UCSD-AML1 (cell line): ENCODE data around the gene MIPOL1.
"Not testable (repeated sequence)": the region's sequence is repeated elsewhere in the genome, so short reads cannot be mapped to it uniquely, and the experiment has no call there.

Source experiments
- DNase-seq: peaks from one replicate; lab custom pipeline; 2025; ENCODE audit not compliant: unreplicated experiment; lab: John Stamatoyannopoulos, UW

MIPOL1 gene

DNA sequence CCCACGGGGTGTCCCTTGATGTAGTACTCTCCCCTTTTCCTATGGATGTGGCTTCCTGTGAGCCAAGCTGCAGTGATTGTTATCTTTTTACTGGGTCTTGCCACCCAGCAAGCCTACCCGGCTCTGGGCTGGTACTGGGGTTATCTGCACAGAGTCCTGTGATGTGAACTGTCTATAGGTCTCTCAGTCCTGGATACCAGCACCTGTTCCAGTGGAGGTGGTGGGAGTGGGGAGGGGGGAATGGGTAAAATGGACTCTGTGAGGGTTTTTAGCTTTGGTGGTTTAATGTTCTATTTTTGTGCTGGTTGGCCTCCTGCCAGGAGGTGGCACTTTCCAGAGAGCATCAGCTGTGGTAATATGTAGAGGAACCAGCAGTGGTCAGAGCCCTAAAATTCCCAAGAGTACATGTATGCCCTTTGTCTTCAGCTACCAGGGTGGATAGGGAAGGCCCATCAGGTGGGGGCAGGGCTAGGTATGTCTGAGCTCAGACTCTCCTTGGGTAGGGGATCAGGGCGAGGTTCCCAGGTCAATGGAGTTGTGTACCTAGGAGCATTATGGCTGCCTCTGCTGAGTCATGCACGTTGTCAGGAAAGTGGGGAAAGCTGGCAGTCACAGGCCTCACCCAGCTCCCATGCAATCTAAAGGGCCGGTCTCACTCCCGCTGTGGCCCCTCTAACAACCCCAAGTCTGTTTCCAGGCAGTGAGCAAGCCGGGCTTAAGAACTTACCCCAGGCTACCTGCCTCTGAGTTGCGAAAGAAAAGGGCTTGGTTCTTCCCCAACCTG is 199.6 kb downstream of the MIPOL1 start:
- DNase-seq, result not testable (repeated sequence)

DNA sequence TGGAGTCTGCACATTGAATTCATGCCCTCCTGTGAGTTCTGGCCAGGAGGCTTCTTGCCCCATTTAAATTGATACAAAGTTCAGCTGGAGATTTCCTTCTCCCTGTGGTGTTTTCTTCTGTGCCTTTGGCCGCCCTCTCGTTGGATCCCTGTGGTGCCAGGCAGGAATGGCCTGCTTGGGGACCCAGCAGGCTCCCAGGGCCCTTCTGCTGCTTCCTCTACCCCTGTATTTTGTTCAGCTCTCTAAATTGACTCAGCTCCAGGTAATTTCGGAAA is 200.1 kb downstream of the MIPOL1 start:
- DNase-seq, result no peak

DNA sequence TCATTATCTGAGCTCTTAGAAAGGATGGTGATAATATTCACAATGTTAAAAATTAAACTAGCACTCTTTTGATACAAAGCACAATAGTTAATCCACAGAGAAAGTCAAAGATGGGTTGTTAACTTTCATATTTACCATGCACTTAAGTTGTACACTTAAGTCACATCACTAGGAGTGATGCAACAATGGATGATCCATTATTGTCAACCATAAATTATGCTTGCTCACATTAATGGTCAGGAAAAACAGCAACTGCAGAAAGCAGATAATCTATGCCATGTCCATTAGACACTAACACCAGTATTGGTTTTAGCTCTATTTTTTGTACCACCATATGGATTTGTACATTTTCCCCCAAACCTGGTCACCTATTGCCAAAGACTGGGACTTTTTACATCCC is 201.8 kb downstream of the MIPOL1 start:
- no peak for DNase-seq

DNA sequence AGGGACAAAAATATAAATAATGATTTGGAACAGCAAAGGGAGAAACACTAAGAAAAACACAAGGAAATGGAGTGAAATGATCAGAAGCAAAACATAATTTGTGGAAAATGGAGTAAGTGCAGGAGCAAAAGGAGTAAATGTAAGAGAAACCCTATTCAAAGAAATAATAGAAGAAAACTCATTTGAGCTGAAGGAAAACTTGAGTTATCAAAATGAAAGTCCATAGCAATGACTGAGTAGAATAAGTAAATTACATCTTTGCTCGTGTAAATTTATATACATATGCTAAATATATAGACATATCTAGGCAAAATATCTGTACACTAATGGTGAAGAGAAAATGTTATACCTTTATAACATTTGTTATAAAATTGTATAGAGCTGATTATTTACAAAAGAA is 203.4 kb downstream of the MIPOL1 start:
- no peak for DNase-seq

DNA sequence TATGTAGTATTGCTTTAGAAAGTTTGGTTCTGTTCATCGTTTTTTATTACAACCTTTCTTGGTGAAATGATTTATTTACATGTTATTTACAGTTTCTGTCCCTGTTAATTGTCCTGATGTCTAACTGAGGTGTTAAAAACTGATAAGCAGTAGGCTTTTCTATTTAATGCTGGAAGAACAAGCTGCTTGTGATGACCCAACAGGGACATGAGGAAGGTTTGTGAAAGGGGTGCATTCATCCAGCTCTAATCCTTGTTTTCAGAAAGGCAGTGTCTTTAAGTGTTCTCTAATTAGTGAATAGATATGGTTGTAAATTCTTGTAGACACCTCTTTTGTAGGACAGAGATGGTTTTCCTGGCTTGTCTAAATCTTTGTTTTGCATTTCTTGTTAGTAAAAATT is 205.9 kb downstream of the MIPOL1 start:
- no peak for DNase-seq

DNA sequence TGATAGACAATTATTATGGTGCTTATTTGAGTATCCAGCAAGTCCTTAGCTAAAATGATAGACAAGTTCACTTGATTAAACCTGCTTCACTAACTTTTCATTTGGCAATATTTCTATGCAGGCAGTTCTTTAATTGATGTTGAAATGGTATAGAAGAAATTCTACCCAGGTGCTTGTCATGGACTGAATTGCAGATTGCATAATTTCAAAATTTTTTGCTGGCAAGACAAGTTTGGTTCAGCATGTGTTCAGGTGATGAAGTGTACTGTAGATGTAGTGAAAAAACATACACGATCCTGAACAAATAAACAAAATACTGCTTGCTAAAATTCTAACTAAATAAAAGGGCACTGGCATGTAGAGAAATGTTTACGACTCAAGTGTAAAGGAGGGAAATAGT is 208.4 kb downstream of the MIPOL1 start:
- DNase-seq, result no peak

DNA sequence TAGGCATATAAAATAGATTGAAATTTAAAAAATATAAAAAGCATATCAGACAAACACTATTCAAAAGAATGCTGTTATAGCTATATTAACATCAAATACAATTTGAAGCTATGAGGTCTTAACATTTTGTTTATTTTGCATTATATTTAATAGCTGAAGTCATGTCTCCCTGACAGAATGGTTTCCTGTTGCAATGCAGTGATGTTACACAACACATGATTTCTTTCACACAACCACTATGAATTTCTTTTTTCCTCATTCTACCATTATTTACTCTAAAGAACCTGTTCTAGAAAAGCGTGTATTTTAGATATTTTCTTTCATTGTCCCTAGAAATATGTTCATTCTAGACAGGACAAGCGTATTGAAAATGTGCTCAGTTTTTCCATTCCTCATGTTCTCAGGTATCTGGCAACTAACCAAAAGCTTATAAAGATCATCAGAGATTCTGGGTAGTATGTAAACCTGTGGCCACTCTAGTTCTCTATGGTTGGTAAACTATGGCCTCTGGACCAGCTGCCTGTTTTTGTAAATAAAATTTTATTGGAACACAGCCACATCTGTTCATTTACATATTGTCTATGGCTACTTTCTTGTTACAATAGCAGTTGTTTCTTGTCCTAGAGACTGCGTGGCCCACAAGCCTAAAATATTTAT is 213.5 kb downstream of the MIPOL1 start:
- no peak for DNase-seq

DNA sequence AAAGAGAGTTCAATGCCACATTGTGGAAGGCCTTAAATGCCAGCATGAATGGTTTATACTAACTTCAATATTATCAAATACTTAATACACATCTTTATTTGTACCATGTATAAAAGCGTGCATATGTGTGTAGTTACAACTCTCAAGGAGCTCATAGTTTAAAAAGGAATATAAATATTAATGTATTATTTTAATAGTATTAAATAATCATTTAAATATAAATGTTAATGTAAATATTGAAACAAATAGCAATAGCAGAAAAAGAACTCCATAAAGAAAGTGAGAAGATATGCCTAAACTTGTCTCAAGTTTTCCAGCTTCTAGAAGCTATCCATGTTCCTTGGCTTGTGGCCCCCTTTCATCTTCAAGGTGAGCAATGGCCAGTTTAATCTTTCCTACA is 215.3 kb downstream of the MIPOL1 start:
- DNase-seq, result no peak

DNA sequence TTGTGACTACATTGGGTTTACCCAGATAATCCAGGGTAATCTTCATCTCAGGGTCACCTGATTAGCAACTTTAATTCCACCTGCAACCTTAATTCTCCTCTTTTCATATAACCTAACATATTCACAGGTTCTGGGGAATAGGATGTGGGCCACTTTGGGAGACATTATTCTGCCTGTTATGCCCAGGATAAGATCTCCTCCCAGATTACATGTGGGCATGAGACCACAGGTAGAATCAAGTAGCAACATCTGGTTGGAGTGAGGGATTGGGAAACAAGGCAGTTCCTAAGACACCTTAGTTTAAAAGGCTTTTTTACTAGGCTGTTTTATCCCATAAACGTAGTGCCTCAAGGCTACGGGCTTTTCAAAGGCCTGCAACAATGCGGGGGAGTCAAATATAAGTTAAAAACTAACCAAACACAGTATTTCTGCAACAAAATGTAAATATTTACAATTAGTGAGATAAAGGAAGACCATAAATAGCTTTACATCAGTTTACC is 215.8 kb downstream of the MIPOL1 start:
- DNase-seq, result no peak

DNA sequence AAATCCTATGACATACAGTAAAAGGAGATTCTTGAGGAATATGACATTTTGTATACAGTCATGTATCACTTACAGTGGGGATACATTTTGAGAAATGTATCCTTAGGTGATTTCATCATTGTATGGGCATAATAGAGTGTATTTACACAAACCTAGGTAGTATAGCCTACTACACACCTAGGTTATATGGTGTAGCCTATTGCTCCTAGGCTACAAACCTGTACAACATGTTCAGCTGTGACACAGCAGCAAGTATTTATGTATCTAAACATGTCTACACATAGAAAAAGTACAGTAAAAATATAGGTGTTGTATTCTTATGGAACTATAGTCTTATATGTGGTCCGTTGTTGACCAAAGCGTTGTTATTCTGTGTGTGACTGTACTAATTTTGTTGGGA is 218.5 kb downstream of the MIPOL1 start:
- no peak for DNase-seq

DNA sequence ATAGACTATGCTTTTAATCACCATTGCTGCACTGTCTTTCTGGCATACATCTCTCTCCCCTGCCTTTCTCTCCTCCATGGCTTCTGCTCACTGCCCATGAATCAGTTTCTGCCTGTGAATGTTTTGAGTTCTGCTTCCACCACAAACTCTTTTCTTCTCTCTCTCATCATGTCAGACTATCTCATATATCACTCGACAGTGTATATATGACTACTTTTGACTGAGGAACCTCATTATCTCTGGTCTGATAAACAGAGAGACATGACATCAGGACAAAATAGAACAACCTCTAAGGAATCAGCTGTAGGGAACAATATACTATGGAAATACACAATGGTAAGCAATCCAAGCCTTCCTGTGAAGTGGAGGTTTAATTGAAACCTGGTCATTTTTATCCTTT is 219.4 kb downstream of the MIPOL1 start:
- DNase-seq, result no peak

DNA sequence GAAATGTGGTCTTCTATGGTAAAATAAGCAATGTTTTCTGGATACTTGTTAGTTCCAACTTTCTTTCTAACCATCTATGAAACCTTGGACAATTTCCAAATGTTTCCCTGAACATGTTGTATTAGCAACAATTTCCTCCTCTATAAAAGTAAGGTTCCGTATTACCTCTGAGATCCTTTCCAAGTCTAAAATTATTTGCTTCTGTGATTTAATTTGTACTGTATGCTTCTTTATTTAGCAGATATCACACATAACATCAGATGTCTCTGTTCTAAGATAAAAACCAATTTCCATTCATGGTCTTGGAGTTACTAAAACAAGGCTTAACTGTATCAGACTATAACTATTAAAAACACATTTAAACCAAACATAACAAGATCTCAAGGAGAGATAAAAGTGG is 220.1 kb downstream of the MIPOL1 start:
- no peak for DNase-seq

DNA sequence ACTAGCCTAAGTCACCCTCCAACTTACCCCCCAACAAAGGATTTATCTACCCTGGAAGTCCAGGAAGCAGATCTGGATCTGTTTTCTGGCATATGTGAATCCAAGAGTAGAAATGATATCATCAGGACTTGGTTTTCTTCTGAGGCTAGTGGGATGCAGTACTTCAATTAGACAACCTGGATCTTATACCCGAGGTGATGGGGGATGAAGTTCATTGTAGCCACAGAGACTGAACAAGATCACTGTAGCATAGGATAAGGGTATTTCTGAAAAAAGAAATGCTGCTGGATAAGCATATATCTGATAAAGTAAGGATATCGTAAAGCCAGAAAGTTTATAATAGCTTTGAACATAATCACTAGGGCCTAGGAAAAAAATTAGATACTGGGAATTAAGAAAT is 222.9 kb downstream of the MIPOL1 start:
- DNase-seq, result no peak

DNA sequence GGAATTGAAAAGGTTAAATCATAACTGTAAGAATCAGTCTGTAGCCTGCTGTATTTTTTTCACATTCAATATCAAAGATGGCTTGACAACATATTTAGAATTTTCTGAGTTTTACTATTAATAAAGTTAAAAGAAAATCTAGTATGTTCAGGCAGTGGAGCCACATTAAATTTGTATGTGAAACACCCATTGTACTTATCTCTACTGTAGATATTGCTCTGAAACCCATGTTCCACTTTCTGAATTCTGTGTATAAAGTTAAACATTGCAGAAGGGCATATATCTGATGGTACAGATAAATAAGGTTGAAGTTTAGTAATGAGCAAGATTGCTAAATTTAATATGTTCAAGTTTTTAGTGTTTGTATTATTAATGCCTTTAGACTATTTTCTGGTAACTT is 224.6 kb downstream of the MIPOL1 start:
- no peak for DNase-seq

DNA sequence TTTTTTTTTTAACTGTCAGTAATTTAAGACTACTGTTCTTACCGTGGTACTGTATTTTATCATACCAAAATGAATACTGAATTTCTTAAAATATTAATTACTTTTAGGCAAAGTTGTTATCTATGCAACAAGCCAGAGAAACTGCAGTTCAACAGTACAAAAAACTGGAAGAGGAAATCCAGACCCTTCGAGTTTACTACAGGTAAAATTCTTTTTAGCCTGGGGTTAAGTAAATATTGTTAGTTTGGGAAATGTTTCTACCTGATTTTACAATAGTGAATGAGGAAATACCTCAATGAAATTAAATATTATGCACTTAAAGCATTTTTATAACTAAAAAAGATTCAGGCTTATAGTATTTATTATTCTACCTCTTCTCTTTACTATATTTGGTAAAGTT is 225.0 kb downstream of the MIPOL1 start:
- DNase-seq, result no peak

DNA sequence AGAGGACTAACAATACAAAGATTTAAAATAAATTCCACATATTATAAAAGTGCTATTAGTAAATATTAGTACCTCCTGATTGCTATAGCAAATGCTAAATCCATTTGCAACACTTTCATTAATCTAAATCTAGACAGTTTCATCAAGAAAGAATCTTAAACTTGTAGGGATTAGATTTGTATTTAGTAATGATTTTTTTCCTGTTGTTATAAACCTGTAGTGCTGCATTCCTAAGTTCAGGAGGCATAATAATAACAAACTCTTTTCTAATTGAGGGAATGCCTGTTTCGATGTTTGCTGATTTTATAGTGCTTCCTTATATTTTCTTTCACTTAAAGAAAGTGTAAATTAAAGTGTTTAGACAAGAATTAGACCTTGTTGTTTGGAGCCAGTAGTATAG is 231.2 kb downstream of the MIPOL1 start:
- DNase-seq, result no peak

DNA sequence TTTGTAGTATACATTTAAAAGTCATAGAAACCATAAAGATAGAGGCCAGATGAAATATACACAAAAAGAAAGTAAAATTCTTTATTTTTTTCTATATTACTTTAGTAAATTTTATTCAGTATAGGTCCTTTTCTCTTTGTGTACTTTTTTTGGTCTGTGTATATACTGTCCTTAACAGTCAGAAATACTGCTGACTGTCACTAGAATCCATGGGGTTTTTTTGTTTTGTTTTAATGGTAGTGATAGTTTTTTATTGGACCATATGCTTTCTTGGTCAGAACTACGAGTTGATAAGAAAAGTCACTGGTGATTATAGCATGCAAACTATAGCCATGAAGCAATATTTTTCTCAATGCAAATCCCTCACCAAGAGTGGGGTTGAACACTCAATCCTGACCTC is 231.9 kb downstream of the MIPOL1 start:
- DNase-seq, result no peak

DNA sequence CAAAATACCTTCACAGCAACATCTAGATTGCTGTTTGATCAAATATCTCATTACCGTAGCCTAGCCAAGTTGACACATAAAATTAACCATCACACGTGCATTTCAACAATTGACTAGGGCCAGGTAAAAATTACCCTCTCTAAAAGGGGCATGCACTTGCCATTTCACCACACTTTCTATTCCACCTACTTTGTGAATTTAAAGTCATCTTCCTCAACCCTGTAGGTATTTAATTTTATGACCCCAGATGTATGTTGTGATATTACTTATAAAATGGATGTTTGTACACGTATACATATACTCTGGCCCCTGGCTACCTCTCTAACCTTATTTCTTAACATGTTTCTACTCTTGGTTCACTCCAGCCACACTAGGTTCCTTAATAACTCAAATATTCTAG is 237.1 kb downstream of the MIPOL1 start:
- DNase-seq, result no peak

DNA sequence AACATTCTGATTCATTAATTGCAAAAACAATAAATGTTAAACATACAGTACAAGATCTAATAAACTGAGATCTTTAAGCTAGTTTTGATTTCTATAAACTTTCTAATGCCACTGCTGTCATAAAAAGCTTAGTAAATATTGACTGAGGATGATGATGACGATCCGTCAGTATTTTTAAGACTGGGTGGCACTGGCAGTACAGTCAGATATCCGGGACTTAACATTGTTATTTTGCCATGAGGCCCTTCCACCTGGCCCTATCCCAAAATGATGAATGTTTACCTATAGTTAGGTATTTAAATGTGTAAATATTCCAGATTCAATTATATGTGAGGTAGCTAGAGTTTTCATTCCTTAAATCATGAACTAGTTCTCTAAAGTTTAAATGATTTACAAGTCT is 238.8 kb downstream of the MIPOL1 start:
- DNase-seq, result no peak

DNA sequence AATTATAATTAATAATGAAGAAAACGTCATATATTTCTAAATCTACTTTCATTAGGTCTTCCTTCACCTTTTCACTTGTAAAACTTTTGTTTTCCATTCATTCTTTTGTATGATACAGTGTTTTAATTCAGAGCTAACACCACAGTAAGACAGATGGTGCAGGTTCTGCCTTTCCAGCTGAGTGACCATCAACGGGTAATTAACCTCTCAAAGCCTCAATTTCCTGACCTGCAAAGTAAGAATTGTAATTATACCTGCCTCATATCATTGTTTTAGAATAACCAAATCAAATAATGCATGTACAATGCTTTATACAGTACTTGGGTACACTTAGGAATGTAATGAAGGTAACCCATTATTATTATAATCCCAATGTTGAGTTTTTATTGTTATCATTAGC is 239.8 kb downstream of the MIPOL1 start:
- no peak for DNase-seq

DNA sequence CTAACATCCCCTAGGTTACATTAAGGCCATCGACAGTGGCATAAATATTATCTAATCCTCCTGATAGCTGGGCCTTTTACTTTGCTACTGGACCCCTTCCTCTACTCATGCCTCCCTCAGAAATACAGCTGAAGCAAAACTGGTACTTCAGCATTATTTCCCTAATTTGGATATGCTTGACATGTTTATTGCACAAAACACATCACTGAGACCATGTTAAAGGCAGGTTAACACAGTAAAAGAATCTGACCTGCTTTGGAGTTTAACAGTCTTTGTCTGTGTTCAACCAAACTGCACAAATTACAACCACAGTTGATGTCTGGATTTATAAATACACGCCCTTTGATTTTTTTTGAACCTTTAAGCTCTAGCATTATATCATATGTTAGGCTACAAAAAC is 240.7 kb downstream of the MIPOL1 start:
- no peak for DNase-seq

DNA sequence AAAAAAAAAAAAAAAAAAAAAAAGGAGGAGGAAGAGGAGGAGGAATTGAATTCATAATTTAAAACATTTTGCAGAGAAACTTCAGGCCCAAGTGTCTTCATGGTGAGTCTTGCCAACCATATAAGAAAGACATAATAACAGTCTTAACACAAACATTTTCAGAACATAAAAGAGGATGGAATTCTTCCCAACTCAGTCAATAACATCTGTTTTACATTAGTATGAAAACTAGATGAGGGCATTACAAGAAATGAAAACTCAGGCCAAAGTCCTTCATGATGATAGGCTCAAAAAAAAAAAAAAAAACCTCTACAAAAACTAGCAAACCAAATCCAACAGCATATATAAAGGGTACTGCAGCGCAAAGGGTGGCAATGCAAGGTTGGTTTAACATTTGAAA is 245.7 kb downstream of the MIPOL1 start:
- no peak for DNase-seq

DNA sequence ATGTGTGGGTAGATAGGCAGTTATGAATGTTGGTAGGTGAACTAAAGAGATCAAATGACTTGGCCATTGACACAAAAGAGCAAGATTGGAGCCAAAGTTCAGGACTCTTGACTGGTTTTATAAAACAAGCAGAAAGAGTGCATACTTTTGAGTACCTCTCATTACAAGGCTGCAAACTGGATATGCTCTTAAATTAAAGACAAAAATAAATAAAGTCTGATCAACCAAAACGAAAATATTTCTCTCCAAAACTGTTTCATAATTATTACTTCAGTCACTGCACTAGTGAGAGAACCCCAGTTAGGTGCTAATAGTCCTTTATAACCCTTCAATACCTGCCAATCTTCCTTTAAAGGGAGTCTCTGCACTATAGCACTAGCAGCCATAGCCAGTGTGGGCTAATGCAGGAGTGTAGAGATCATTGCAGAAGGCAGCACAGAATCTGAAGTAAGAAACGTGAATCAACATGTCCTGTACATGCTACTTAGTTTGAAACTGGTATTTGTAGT is 250.2 kb downstream of the MIPOL1 start:
- no peak for DNase-seq
